GM21717 (cell line): ENCODE measurements around the gene MAP4K3.

Source experiments
- ATAC-seq: cut with Tn5 transposase; IDR thresholded peaks from one replicate; pipeline ENCODE4 v1.9.1; 2021; ENCODE audit warnings: mild to moderate bottlenecking, moderate library complexity; ENCODE audit not compliant: unreplicated experiment

MAP4K3 gene

GRCh38 chr2:39436592-39437521, at the start of gene MAP4K3:
MAP4K3 (minus strand) TSS chr2:39437285; CDS start chr2:39436987, 298 bp downstream.
- peak; percentile 80 for ATAC-seq

GRCh38 chr2:39486071-39486470, 49.0 kb upstream of the MAP4K3 start:
- no peak for ATAC-seq

GRCh38 chr2:39484620-39485495, 47.8 kb upstream of the MAP4K3 start:
- no peak for ATAC-seq

- no peak for ATAC-seq
Measured at GRCh38 chr2:39484206-39484605, 47.1 kb upstream of the MAP4K3 start.

- ATAC-seq: no peak
Measured at GRCh38 chr2:39483534-39483933, 46.4 kb upstream of the MAP4K3 start.

- no peak for ATAC-seq
Measured at GRCh38 chr2:39481611-39482010, 44.5 kb upstream of the MAP4K3 start.

GRCh38 chr2:39479696-39480095, 42.6 kb upstream of the MAP4K3 start:
- no peak for ATAC-seq

GRCh38 chr2:39479053-39479670, 42.1 kb upstream of the MAP4K3 start:
- ATAC-seq: no peak

- ATAC-seq: peak; percentile 96
Measured at GRCh38 chr2:39476524-39476923, 39.4 kb upstream of the MAP4K3 start.

- no peak for ATAC-seq
Measured at GRCh38 chr2:39475006-39475405, 37.9 kb upstream of the MAP4K3 start.

GRCh38 chr2:39470580-39470979, 33.5 kb upstream of the MAP4K3 start:
- peak; percentile 61 for ATAC-seq

- peak; percentile 92 for ATAC-seq
Measured at GRCh38 chr2:39469807-39470206, 32.7 kb upstream of the MAP4K3 start.

GRCh38 chr2:39468579-39469451, 31.7 kb upstream of the MAP4K3 start:
- ATAC-seq: no peak

- no peak for ATAC-seq
Measured at GRCh38 chr2:39466311-39466710, 29.2 kb upstream of the MAP4K3 start.

GRCh38 chr2:39464864-39465263, 27.8 kb upstream of the MAP4K3 start:
- ATAC-seq: no peak

GRCh38 chr2:39455826-39456225, 18.7 kb upstream of the MAP4K3 start:
- no peak for ATAC-seq

GRCh38 chr2:39452396-39452795, 15.3 kb upstream of the MAP4K3 start:
- ATAC-seq: no peak

- no peak for ATAC-seq
Measured at GRCh38 chr2:39451954-39452353, 14.9 kb upstream of the MAP4K3 start.

GRCh38 chr2:39448169-39448502, 11.1 kb upstream of the MAP4K3 start:
- ATAC-seq: no peak
